Mesendoderm (in vitro differentiated cells): Measurements from ENCODE around the gene FSHR.

ENCODE experiments used
- DNase-seq: peaks from one replicate; pipeline ENCODE4 v3.0.0; 2013
- H2AK5ac ChIP-seq: 2 replicates; pipeline ENCODE4 v1.6.1; 2013; ENCODE audit warnings: low read length, inconsistent platforms
- H2BK120ac ChIP-seq: 2 replicates; pipeline ENCODE4 v1.6.1; 2013; ENCODE audit warnings: low read depth, mild to moderate bottlenecking, low read length, moderate library complexity, mixed read lengths
- H2BK15ac ChIP-seq: replicated peaks from 2 replicates; pipeline ENCODE4 v1.6.1; 2013; ENCODE audit warnings: low read depth, mild to moderate bottlenecking, moderate library complexity
- H2BK5ac ChIP-seq: 2 replicates; pipeline ENCODE4 v1.6.1; 2013; ENCODE audit warnings: low read length, inconsistent platforms
- H3K18ac ChIP-seq: 2 replicates; pipeline ENCODE4 v1.6.1; 2013; ENCODE audit warnings: mild to moderate bottlenecking, low read length, mixed read lengths
- H3K23ac ChIP-seq: one replicate; pipeline ENCODE4 v1.6.1; 2013; ENCODE audit warnings: low read length
- H3K27ac ChIP-seq: 2 replicates; pipeline ENCODE4 v1.5.1; 2013; ENCODE audit warnings: low read depth, mild to moderate bottlenecking, inconsistent platforms, low read length, moderate library complexity
- H3K27me3 ChIP-seq: 2 replicates; pipeline ENCODE4 v1.6.1; 2013; ENCODE audit warnings: low read length, control low read depth, mild to moderate bottlenecking, inconsistent platforms; ENCODE audit not compliant: insufficient read depth, poor library complexity
- H3K36me3 ChIP-seq: 2 replicates; pipeline ENCODE4 v1.6.1; 2013; ENCODE audit warnings: low read length, inconsistent platforms; ENCODE audit not compliant: control insufficient read depth, insufficient read depth
- H3K4ac ChIP-seq: one replicate; pipeline ENCODE4 v1.6.1; 2013; ENCODE audit warnings: low read depth, mild to moderate bottlenecking, low read length, moderate library complexity
- H3K4me1 ChIP-seq: 2 replicates; pipeline ENCODE4 v1.6.1; 2013; ENCODE audit warnings: low read depth, low read length, inconsistent platforms; ENCODE audit not compliant: control insufficient read depth
- H3K4me2 ChIP-seq: 2 replicates; pipeline ENCODE4 v1.6.1; 2013; ENCODE audit warnings: low read length
- H3K4me3 ChIP-seq: 2 replicates; pipeline ENCODE4 v1.5.1; 2013; ENCODE audit warnings: mild to moderate bottlenecking, low read length
- H3K56ac ChIP-seq: one replicate; pipeline ENCODE4 v1.6.1; 2013; ENCODE audit warnings: low read length
- H3K79me1 ChIP-seq: 2 replicates; pipeline ENCODE4 v1.6.1; 2013; ENCODE audit warnings: low read length, inconsistent platforms
- H3K79me2 ChIP-seq: 2 replicates; pipeline ENCODE4 v1.6.1; 2013; ENCODE audit warnings: mild to moderate bottlenecking, low read length; ENCODE audit not compliant: control insufficient read depth, insufficient read depth
- H3K9ac ChIP-seq: 2 replicates; pipeline ENCODE4 v1.6.1; 2013; ENCODE audit warnings: low read length, inconsistent platforms
- H4K5ac ChIP-seq: one replicate; pipeline ENCODE4 v1.6.1; 2013; ENCODE audit warnings: low read length
- H4K8ac ChIP-seq: one replicate; pipeline ENCODE4 v1.6.1; 2013; ENCODE audit warnings: low read depth, mild to moderate bottlenecking, control low read depth, low read length, moderate library complexity
- WGBS: extraction: QIAGEN DNeasy Blood & Tissue Kit; methylation state at CpG from one replicate; pipeline ENCODE4 v1.1.7; 2013; ENCODE audit warnings: low lambda C conversion rate, missing lambda C conversion rate; ENCODE audit not compliant: insufficient coverage; ENCODE audit errors: extremely low coverage; 5-methylcytosine and 5-hydroxymethylcytosine counted together

FSHR gene

DNA sequence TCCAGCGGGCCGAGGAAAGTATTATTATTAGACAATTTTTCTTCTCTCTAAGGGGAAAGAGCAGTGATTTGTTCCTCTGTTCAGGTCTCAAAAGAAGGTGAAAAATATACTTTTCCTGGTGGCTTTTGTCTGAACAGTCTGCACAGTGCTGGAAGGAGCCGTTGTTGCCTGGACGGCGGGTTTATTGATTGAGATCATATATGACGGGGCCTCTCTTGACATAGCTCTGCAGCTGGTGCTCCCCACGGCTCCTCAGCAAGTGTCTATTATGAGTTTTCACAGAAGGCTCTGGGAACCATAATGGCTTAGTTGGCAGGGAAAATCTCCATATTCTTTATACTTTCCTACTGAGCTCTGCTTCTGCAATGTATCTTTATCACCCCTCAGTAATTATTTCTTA, 42.9 kb downstream of the FSHR start:
- H3K4ac ChIP-seq = no peak overlapping the region
- no peaks in the 10 kb centered on the region for H3K79me2 ChIP-seq
- H3K56ac ChIP-seq = no peak overlapping the region
- H4K5ac ChIP-seq = no peak overlapping the region
- H3K27ac ChIP-seq = no peak overlapping the region
- H3K36me3 ChIP-seq = no peaks in the 10 kb centered on the region
- no peak overlapping the region for H3K23ac ChIP-seq
- H3K18ac ChIP-seq = no peak overlapping the region
- H3K4me3 ChIP-seq = no peak overlapping the region
- H2AK5ac ChIP-seq = no peak overlapping the region
- no peak overlapping the region for H2BK120ac ChIP-seq
- no peak for DNase-seq
- no peak overlapping the region for H2BK5ac ChIP-seq
- no peak overlapping the region for H3K9ac ChIP-seq
- H4K8ac ChIP-seq = no peak overlapping the region
- H3K27me3 ChIP-seq = no peaks in the 10 kb centered on the region
- no CpG with 5 or more reads among the region's 7 CpGs for WGBS
- no peaks in the 10 kb centered on the region for H3K4me1 ChIP-seq
- H3K79me1 ChIP-seq = no peaks in the 10 kb centered on the region
- H3K4me2 ChIP-seq = no peak overlapping the region
- H2BK15ac ChIP-seq = no peak overlapping the region

- H4K8ac ChIP-seq = no peak overlapping the region
- H3K4ac ChIP-seq = no peak overlapping the region
- no peaks in the 10 kb centered on the region for H3K79me2 ChIP-seq
- H3K79me1 ChIP-seq = no peaks in the 10 kb centered on the region
- no peak overlapping the region for H2AK5ac ChIP-seq
- WGBS = no CpG with 5 or more reads among the region's 2 CpGs
- H4K5ac ChIP-seq = no peak overlapping the region
- H3K4me1 ChIP-seq = no peaks in the 10 kb centered on the region
- no peak overlapping the region for H2BK15ac ChIP-seq
- H3K9ac ChIP-seq = no peak overlapping the region
- no peak overlapping the region for H3K56ac ChIP-seq
- no peaks in the 10 kb centered on the region for H3K36me3 ChIP-seq
- H2BK120ac ChIP-seq = no peak overlapping the region
- H3K4me2 ChIP-seq = no peak overlapping the region
- H3K4me3 ChIP-seq = no peak overlapping the region
- H2BK5ac ChIP-seq = no peak overlapping the region
- H3K27me3 ChIP-seq = no peaks in the 10 kb centered on the region
- no peak overlapping the region for H3K23ac ChIP-seq
- no peak for DNase-seq
- H3K27ac ChIP-seq = no peak overlapping the region
- H3K18ac ChIP-seq = no peak overlapping the region
These were observed 43.3 kb downstream of the FSHR start for GRCh38 chr2:49111006-49111405.

GRCh38 chr2:49110571-49110970, 43.7 kb downstream of the FSHR start:
- H4K5ac ChIP-seq = no peak overlapping the region
- H3K27ac ChIP-seq = no peak overlapping the region
- no peak overlapping the region for H3K56ac ChIP-seq
- no peak overlapping the region for H4K8ac ChIP-seq
- no peak overlapping the region for H2BK5ac ChIP-seq
- no peaks in the 10 kb centered on the region for H3K4me1 ChIP-seq
- no peak overlapping the region for H3K4me2 ChIP-seq
- no peak overlapping the region for H2AK5ac ChIP-seq
- H3K18ac ChIP-seq = no peak overlapping the region
- no peak overlapping the region for H2BK15ac ChIP-seq
- no peak overlapping the region for H2BK120ac ChIP-seq
- H3K79me2 ChIP-seq = no peaks in the 10 kb centered on the region
- no peaks in the 10 kb centered on the region for H3K79me1 ChIP-seq
- H3K4me3 ChIP-seq = no peak overlapping the region
- H3K23ac ChIP-seq = no peak overlapping the region
- WGBS = no CpG with 5 or more reads among the region's 1 CpG
- H3K36me3 ChIP-seq = no peaks in the 10 kb centered on the region
- H3K27me3 ChIP-seq = no peaks in the 10 kb centered on the region
- no peak overlapping the region for H3K4ac ChIP-seq
- no peak for DNase-seq
- H3K9ac ChIP-seq = no peak overlapping the region

DNA sequence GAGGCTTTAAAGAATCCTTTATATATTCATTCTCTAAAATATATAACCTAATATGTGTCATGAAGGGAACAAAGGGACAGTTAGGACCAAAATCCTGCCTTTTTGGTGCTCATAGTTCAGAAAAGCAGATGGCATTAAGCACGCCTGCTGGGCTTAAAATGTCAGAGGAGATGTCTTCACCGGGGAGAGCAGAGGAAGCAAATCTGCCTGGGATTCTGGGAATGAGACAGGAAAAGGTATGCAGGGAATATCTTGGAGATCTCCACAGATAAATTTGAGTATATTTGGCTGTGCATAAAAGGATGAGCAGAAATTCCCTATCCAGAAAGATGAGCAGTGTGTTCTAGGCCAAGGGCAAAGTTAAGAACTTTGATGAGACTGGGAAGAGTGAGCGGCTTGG, 45.5 kb downstream of the FSHR start:
- Histone ChIP-seq H3K4me1 (no peaks in the 10 kb centered on the region), H3K27me3 (no peaks in the 10 kb centered on the region), H3K36me3 (no peaks in the 10 kb centered on the region), H2BK120ac (no peak overlapping the region), H4K8ac (no peak overlapping the region), H3K23ac (no peak overlapping the region), H3K18ac (no peak overlapping the region), H3K4ac (no peak overlapping the region), H3K4me2 (no peak overlapping the region), H3K9ac (no peak overlapping the region), H2AK5ac (no peak overlapping the region), H3K4me3 (no peak overlapping the region), H2BK15ac (no peak overlapping the region), H4K5ac (no peak overlapping the region), H3K79me1 (no peaks in the 10 kb centered on the region), H2BK5ac (no peak overlapping the region), H3K79me2 (no peaks in the 10 kb centered on the region), H3K56ac (no peak overlapping the region), H3K27ac (no peak overlapping the region)
- no peak for DNase-seq
- no CpG with 5 or more reads among the region's 3 CpGs for WGBS

- no peak overlapping the region for H4K8ac ChIP-seq
- no peak overlapping the region for H3K56ac ChIP-seq
- no peaks in the 10 kb centered on the region for H3K79me2 ChIP-seq
- no peak overlapping the region for H2BK5ac ChIP-seq
- DNase-seq = no peak
- WGBS = no CpG with 5 or more reads among the region's 3 CpGs
- H3K27me3 ChIP-seq = no peaks in the 10 kb centered on the region
- H3K9ac ChIP-seq = no peak overlapping the region
- no peak overlapping the region for H3K4ac ChIP-seq
- no peak overlapping the region for H3K4me3 ChIP-seq
- H3K18ac ChIP-seq = no peak overlapping the region
- H3K4me1 ChIP-seq = no peaks in the 10 kb centered on the region
- no peak overlapping the region for H3K27ac ChIP-seq
- H2BK15ac ChIP-seq = no peak overlapping the region
- no peaks in the 10 kb centered on the region for H3K79me1 ChIP-seq
- H2BK120ac ChIP-seq = no peak overlapping the region
- no peaks in the 10 kb centered on the region for H3K36me3 ChIP-seq
- H4K5ac ChIP-seq = no peak overlapping the region
- no peak overlapping the region for H3K23ac ChIP-seq
- H2AK5ac ChIP-seq = no peak overlapping the region
- H3K4me2 ChIP-seq = no peak overlapping the region
These were observed 45.9 kb downstream of the FSHR start for GRCh38 chr2:49108436-49108835.

GRCh38 chr2:49105506-49105905, 48.8 kb downstream of the FSHR start:
- Histone ChIP-seq H2BK5ac (no peak overlapping the region), H3K9ac (no peak overlapping the region), H3K27ac (no peak overlapping the region), H3K18ac (no peak overlapping the region), H3K4me2 (no peak overlapping the region), H3K27me3 (no peaks in the 10 kb centered on the region), H3K56ac (no peak overlapping the region), H2AK5ac (no peak overlapping the region), H3K79me1 (no peaks in the 10 kb centered on the region), H3K23ac (no peak overlapping the region), H3K4me1 (no peaks in the 10 kb centered on the region), H3K79me2 (no peaks in the 10 kb centered on the region), H3K4me3 (no peak overlapping the region), H2BK120ac (no peak overlapping the region), H3K4ac (no peak overlapping the region), H4K5ac (no peak overlapping the region), H4K8ac (no peak overlapping the region), H3K36me3 (no peaks in the 10 kb centered on the region), H2BK15ac (no peak overlapping the region)
- no peak for DNase-seq
- WGBS = no CpG with 5 or more reads among the region's 2 CpGs
